NCI-H226 (cell line): ENCODE data around the gene DUS2.
"Not testable (repeated sequence)": the region's sequence is repeated elsewhere in the genome, so short reads cannot be mapped to it uniquely, and the experiment has no call there.

Experiments used
- DNase-seq: peaks from one replicate; pipeline ENCODE4 v3.0.0-alpha.2; 2015

The DUS2 gene

GRCh38 chr16:67998779-67999688 lies 24.1 kb upstream of the DUS2 start, which contains the start of gene DPEP2:
TSS of gene DPEP2 (minus strand) at chr16:67999484. CDS start at chr16:67993212, 6,272 bp downstream.
- DNase-seq: not testable (repeated sequence)

- DNase-seq: no peak
These were observed 23.1 kb upstream of the DUS2 start for GRCh38 chr16:67999985-68000384.

- no peak for DNase-seq
These were observed 22.6 kb upstream of the DUS2 start for GRCh38 chr16:68000450-68000849.

GRCh38 chr16:68003031-68003430 lies 20.1 kb upstream of the DUS2 start:
- no peak for DNase-seq

GRCh38 chr16:68005211-68005610 lies 17.9 kb upstream of the DUS2 start:
- DNase-seq: no peak

- DNase-seq: no peak
These were observed 17.2 kb upstream of the DUS2 start for GRCh38 chr16:68005786-68006286.

GRCh38 chr16:68009157-68009735 lies 13.8 kb upstream of the DUS2 start:
- DNase-seq: no peak

- DNase-seq: not testable (repeated sequence)
These were observed 13.2 kb upstream of the DUS2 start for GRCh38 chr16:68009872-68010271.

GRCh38 chr16:68013440-68013839 lies 9.6 kb upstream of the DUS2 start:
- no peak for DNase-seq

- DNase-seq: no peak
These were observed 7.4 kb upstream of the DUS2 start, which contains the start of gene DPEP2NB for GRCh38 chr16:68015681-68016080. TSS of gene DPEP2NB (minus strand) at chr16:68015911. CDS start at chr16:68015770, 141 bp downstream.

- DNase-seq: no peak
These were observed 3.9 kb upstream of the DUS2 start for GRCh38 chr16:68019167-68019680.

GRCh38 chr16:68021490-68021889 lies 1.6 kb upstream of the DUS2 start:
- no peak for DNase-seq

GRCh38 chr16:68022278-68022727 lies 781 bp upstream of the DUS2 start:
- DNase-seq: no peak

- DNase-seq: no peak
These were observed 5.9 kb downstream of the DUS2 start for GRCh38 chr16:68028996-68029395.

GRCh38 chr16:68030108-68030507 lies 7.0 kb downstream of the DUS2 start:
- DNase-seq: peak; percentile 88

GRCh38 chr16:68031951-68032350 lies 8.9 kb downstream of the DUS2 start:
- DNase-seq: peak; percentile 91

- no peak for DNase-seq
These were observed 10.0 kb downstream of the DUS2 start for GRCh38 chr16:68033101-68033500.

GRCh38 chr16:68035227-68035626 lies 12.1 kb downstream of the DUS2 start:
- DNase-seq: no peak

- DNase-seq: no peak
These were observed 14.9 kb downstream of the DUS2 start for GRCh38 chr16:68037841-68038597.

- peak; percentile 28 for DNase-seq
These were observed 17.6 kb downstream of the DUS2 start for GRCh38 chr16:68040506-68041288.

- no peak for DNase-seq
These were observed 18.7 kb downstream of the DUS2 start for GRCh38 chr16:68041783-68042182.

GRCh38 chr16:68046106-68046505 lies 23.0 kb downstream of the DUS2 start:
- DNase-seq: no peak
